ENCODE measurements around the gene PRLR. TPM values are rescaled to one million over a fixed set of nuclear protein-coding genes. Genes with fewer than 3 reads are reported as not detected.
A peak's percentile ranks its signal among the peaks of the same experiment; 100 is the strongest.

Gene PRLR
- total and polyA plus RNA-seq, 2 experiments from 2014 or later = 0.31 to 2.2 TPM

GRCh38 chr5:35199886-35200285 lies 30.4 kb downstream of the PRLR start (continued):
- TF ChIP-seq ZNF462 (CRISPR knock-in tag; IDR thresholded peaks at IDR 0.05) = no peak
- no peak for TF ChIP-seq NANOG (IDR thresholded peaks at IDR 0.05; ENCODE audit: borderline replicate concordance)

DNA sequence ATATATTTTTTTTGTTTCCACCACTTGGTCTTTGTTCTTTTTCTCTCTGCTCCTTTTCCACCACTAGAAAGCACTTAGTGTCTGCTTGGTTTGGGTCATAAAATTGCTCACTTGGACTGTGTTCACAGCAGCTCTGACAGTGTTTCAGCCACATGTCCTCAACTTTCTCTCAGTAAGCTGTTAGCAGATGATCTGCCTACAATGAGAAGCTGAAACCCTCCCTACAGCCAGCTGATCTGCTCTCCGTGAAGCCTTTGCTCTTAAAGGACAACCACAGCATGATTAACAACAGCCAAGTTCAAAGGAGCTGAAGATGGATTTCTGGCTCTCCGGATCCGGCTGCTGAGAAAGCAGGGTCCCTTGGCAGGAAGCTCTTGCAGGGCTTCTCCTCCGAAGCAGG lies 31.6 kb downstream of the PRLR start:
- no peak for DNase-seq (ENCODE audit: low spot score)
- H3K27me3 ChIP-seq (ENCODE audit: insufficient read depth) = no peaks in the 10 kb centered on the region
- no peak overlapping the region for H3K27ac ChIP-seq (ENCODE audit: low read depth)
- no peaks in the 10 kb centered on the region for H3K79me2 ChIP-seq (replicated peaks; ENCODE audit: insufficient read depth)
- no peaks in the 10 kb centered on the region for H3K36me3 ChIP-seq (ENCODE audit: insufficient read depth)
- Mint-ChIP-seq H3K27ac (no peak overlapping the region), H3K4me3 (no peak overlapping the region), H3K4me1 (peaks cover 14% of the 10 kb centered on the region), H3K27me3 (ENCODE audit: insufficient read depth, low read depth, poor library complexity) (peaks cover 3% of the 10 kb centered on the region), H3K9me3 (no peaks in the 10 kb centered on the region), H3K36me3 (ENCODE audit: low read depth) (no peaks in the 10 kb centered on the region)
- no peaks in the 10 kb centered on the region for H4K20me1 ChIP-seq (replicated peaks; ENCODE audit: insufficient read depth)
- H3K4me1 ChIP-seq (ENCODE audit: insufficient read depth) = no peaks in the 10 kb centered on the region
- peak overlapping the region; percentile 88 for H2AFZ ChIP-seq
- no peaks in the 10 kb centered on the region for H3F3A ChIP-seq (replicated peaks; ENCODE audit: low read depth)
- H3K4me3 ChIP-seq = no peak overlapping the region
- ATAC-seq = no peak
- no peak overlapping the region for H3K4me2 ChIP-seq
- no peaks in the 10 kb centered on the region for H3K9me2 ChIP-seq (ENCODE audit: insufficient read depth)
- no peak for TF ChIP-seq ZNF114 (CRISPR knock-in tag; IDR thresholded peaks at IDR 0.05)
- no peak for TF ChIP-seq POLR2AphosphoS5 (IDR thresholded peaks at IDR 0.05; ENCODE audit: low read depth)
- TF ChIP-seq ZNF462 (CRISPR knock-in tag; IDR thresholded peaks at IDR 0.05) = no peak
- TF ChIP-seq STAT1 (IDR thresholded peaks at IDR 0.05; ENCODE audit: unreplicated experiment) = no peak
- TF ChIP-seq ZNF331 (CRISPR knock-in tag; IDR thresholded peaks at IDR 0.05; ENCODE audit: low read depth) = no peak
- no peak for TF ChIP-seq REST (IDR thresholded peaks at IDR 0.05; ENCODE audit: unreplicated experiment)
